WERI-Rb-1 (cell line): ENCODE measurements around the gene ZBTB7C.

Experiments used
- DNase-seq: peaks from one replicate; pipeline ENCODE4 v3.0.0-alpha.2; 2020
- H3K27ac ChIP-seq: fragments of 250-450 bp; sonication (Bioruptor Pico); 2 replicates; pipeline ENCODE4 v1.5.1; 2020; ENCODE audit warnings: mild to moderate bottlenecking, moderate library complexity
- H3K27me3 ChIP-seq: fragments of 250-450 bp; sonication (Bioruptor Pico); 2 replicates; pipeline ENCODE4 v1.5.1; 2021; ENCODE audit warnings: mild to moderate bottlenecking, low read depth, moderate library complexity; ENCODE audit not compliant: insufficient read depth, severe bottlenecking
- H3K36me3 ChIP-seq: fragments of 250-450 bp; sonication (Bioruptor Pico); 2 replicates; pipeline ENCODE4 v1.5.1; 2020; ENCODE audit warnings: mild to moderate bottlenecking, moderate library complexity
- H3K4me3 ChIP-seq: 2 replicates; pipeline ENCODE4 v1.5.1; 2011; ENCODE audit warnings: low read depth, mild to moderate bottlenecking, control low read depth, low read length
- H3K9me3 ChIP-seq: fragments of 250-450 bp; sonication (Bioruptor Pico); 2 replicates; pipeline ENCODE4 v1.5.1; 2021; ENCODE audit warnings: mild to moderate bottlenecking, moderate library complexity; ENCODE audit not compliant: severe bottlenecking
- CTCF ChIP-seq: IDR thresholded peaks from 2 replicates; pipeline ENCODE4 v1.5.1; 2011; ENCODE audit warnings: low read depth, mild to moderate bottlenecking, control low read depth, inconsistent platforms, low read length

ZBTB7C gene

GRCh38 chr18:48064978-48065600, 344.1 kb downstream of the ZBTB7C start:
- Histone ChIP-seq H3K9me3 (no peaks in the 10 kb centered on the region), H3K27ac (no peak overlapping the region), H3K27me3 (no peaks in the 10 kb centered on the region), H3K4me3 (no peak overlapping the region), H3K36me3 (no peaks in the 10 kb centered on the region)
- DNase-seq = no peak
- no peak for TF ChIP-seq CTCF

- no peaks in the 10 kb centered on the region for H3K27me3 ChIP-seq
- DNase-seq = no peak
- no peak for TF ChIP-seq CTCF
- no peaks in the 10 kb centered on the region for H3K9me3 ChIP-seq
- no peaks in the 10 kb centered on the region for H3K36me3 ChIP-seq
- no peak overlapping the region for H3K27ac ChIP-seq
- no peak overlapping the region for H3K4me3 ChIP-seq
Measured at GRCh38 chr18:48061781-48062570, 347.2 kb downstream of the ZBTB7C start.

DNA sequence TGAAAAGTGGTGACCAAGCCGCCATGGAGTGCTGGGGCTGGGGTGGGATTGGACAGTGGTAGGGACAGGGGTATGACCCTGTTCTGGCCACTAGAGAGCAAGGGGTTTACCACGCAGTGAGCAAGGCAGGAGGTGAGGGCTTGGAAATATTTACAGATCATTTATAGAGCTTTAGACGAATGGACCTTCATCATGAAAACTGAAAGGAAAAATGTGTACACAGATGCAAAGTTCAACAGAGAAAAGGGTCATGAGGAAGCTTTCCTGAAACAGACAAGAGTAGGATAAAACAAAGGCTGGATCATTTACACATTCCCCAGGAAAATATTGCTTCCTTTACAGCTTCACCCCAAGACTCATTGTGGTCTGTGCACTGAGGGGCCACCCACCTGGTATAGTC, 348.2 kb downstream of the ZBTB7C start:
- no peak for TF ChIP-seq CTCF
- no peak overlapping the region for H3K27ac ChIP-seq

GRCh38 chr18:48060346-48060745, 348.8 kb downstream of the ZBTB7C start:
- TF ChIP-seq CTCF = no peak
- DNase-seq = no peak
- Histone ChIP-seq H3K4me3 (no peak overlapping the region), H3K27me3 (no peaks in the 10 kb centered on the region), H3K36me3 (no peaks in the 10 kb centered on the region), H3K27ac (no peak overlapping the region), H3K9me3 (no peaks in the 10 kb centered on the region)

More for the DNA sequence above, 348.2 kb downstream of the ZBTB7C start:
- H3K36me3 ChIP-seq = no peaks in the 10 kb centered on the region
- H3K4me3 ChIP-seq = no peak overlapping the region
- no peak for DNase-seq
- H3K9me3 ChIP-seq = no peaks in the 10 kb centered on the region
- H3K27me3 ChIP-seq = no peaks in the 10 kb centered on the region

DNA sequence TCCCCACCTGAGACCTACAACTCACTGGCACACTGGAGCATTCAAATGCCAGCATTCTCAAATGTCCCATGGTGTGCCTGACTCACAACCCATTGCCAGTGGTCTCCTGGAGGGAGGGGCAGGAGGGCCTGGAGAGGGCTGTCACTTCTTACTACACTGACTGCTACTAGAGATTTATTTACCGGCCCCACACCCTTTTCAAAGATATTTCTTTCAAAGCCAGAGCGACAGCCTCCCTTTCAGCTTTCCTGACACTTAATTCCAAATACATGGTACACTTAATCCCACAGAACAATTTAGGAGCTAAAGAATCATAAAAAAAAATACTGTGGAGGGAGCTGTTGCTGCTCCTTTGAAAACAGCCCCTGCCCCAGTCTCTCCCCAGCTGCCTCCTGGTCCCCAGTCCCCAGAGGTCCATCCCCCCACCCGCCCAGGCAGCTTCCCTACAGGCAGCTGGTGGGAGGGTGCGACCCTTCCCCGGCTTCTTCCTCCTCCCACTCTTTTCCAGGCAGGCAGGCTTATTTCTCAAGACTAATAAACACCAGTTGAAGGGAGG, 349.6 kb downstream of the ZBTB7C start:
- Histone ChIP-seq H3K36me3 (no peaks in the 10 kb centered on the region), H3K4me3 (no peak overlapping the region), H3K9me3 (no peaks in the 10 kb centered on the region), H3K27me3 (no peaks in the 10 kb centered on the region), H3K27ac (peak overlapping the region; percentile 20; the same call in 1 of the 2 replicates)
- DNase-seq = peak; percentile 71
- TF ChIP-seq CTCF = no peak
